B cell (primary cell): ENCODE measurements around the gene MOB3B. TPM values are rescaled to one million over a fixed set of nuclear protein-coding genes. Genes with fewer than 3 reads are reported as not detected.

Experiments
- ATAC-seq: fragments of 200-7000 bp; cut with Tn5 transposase; one replicate; pipeline ENCODE4 v1.10.0; 2021; ENCODE audit warnings: low read depth, mild to moderate bottlenecking, moderate number of reproducible peaks, moderate library complexity
- CTCF ChIA-PET: fragments of 350-600 bp; sonication (Branson Sonifier 250); formaldehyde crosslinking; loops from one replicate; lab custom pipeline; 2021; ENCODE audit warnings: antibody characterized with exemption, inconsistent platforms; lab: Charles Lee
- POLR2A ChIA-PET: fragments of 350-600 bp; sonication (Branson Sonifier 250); formaldehyde crosslinking; loops from one replicate; lab custom pipeline; 2021; ENCODE audit warnings: antibody characterized with exemption; lab: Charles Lee
- DNase-seq: peaks from one replicate; pipeline ENCODE4 v3.0.0; 2013
- H2AFZ ChIP-seq: 2 replicates; pipeline ENCODE4 v1.6.1; 2012; ENCODE audit warnings: mild to moderate bottlenecking, low read depth, low read length; ENCODE audit not compliant: insufficient read depth, poor library complexity, severe bottlenecking
- H3K27ac ChIP-seq, 2 donors: 1 replicate in 1 of 2; 2 replicates in 1 of 2; pipeline ENCODE4 v1.5.1; 2012 to 2013; ENCODE audit warnings: low read length in 2 of 2, mild to moderate bottlenecking in 2 of 2, moderate library complexity in 1 of 2
- H3K27me3 ChIP-seq, 4 experiments: fragments of 200-600 bp in 1 of 4; sonication (generic) in 1 of 4; replicated peaks in 1 of 4; 1 replicate in 2 of 4; 2 replicates in 2 of 4; pipeline versions ENCODE4 v1.6.1 to v1.7.0; 2013 to 2016; ENCODE audit warnings: low read length in 3 of 4, mild to moderate bottlenecking in 2 of 4, mixed read lengths in 1 of 4, moderate library complexity in 1 of 4; ENCODE audit not compliant: insufficient read depth in 4 of 4, control insufficient read depth in 3 of 4; ENCODE audit errors: control extremely low read depth in 1 of 4
- H3K36me3 ChIP-seq, 2 experiments: replicated peaks in 1 of 2; 1 replicate in 1 of 2; 2 replicates in 1 of 2; pipeline versions ENCODE4 v1.6.1 to v1.7.1; 2013; ENCODE audit warnings: low read length in 1 of 2; ENCODE audit not compliant: insufficient read depth in 2 of 2, control insufficient read depth in 1 of 2; ENCODE audit errors: control extremely low read depth in 1 of 2, extremely low read depth in 1 of 2
- H3K4me1 ChIP-seq, 2 donors: fragments of 200-600 bp in 1 of 2; sonication (generic) in 1 of 2; 1 replicate in 1 of 2; 2 replicates in 1 of 2; pipeline versions ENCODE4 v1.5.1 to v1.6.1; 2013 to 2017; ENCODE audit warnings: low read length in 2 of 2; ENCODE audit not compliant: control insufficient read depth in 2 of 2, insufficient read depth in 2 of 2
- H3K4me2 ChIP-seq: replicated peaks from 2 replicates; pipeline ENCODE3; 2012; ENCODE audit warnings: mild to moderate bottlenecking, low read depth, low read length; ENCODE audit not compliant: poor library complexity, severe bottlenecking
- H3K4me3 ChIP-seq, 5 experiments: fragments of 200-600 bp in 1 of 5; sonication (generic) in 1 of 5; 1 replicate in 3 of 5; 2 replicates in 2 of 5; pipeline versions ENCODE4 v1.5.1 to v1.7.0; 2011 to 2016; ENCODE audit warnings: low read length in 4 of 5, mild to moderate bottlenecking in 4 of 5, low read depth in 2 of 5, control low read depth in 1 of 5, moderate library complexity in 1 of 5; ENCODE audit not compliant: insufficient read depth in 1 of 5; ENCODE audit errors: control extremely low read depth in 1 of 5, extremely low read depth in 1 of 5
- H3K79me2 ChIP-seq: fragments of 200-600 bp; sonication (generic); one replicate; pipeline ENCODE4 v1.6.0; 2016; ENCODE audit warnings: low read length; ENCODE audit not compliant: control insufficient read depth, insufficient read depth
- H3K9ac ChIP-seq: fragments of 200-600 bp; sonication (generic); 2 replicates; pipeline ENCODE4 v1.6.1; 2017; ENCODE audit warnings: mild to moderate bottlenecking, low read length, moderate library complexity
- H3K9me3 ChIP-seq, 3 donors: one replicate each; pipeline versions ENCODE4 v1.6.1 to v1.7.1; 2013; ENCODE audit warnings: low read length in 2 of 3; ENCODE audit not compliant: control insufficient read depth in 2 of 3, insufficient read depth in 1 of 3; ENCODE audit errors: control extremely low read depth in 1 of 3
- H4K20me1 ChIP-seq: 2 replicates; pipeline ENCODE4 v1.6.0; 2012; ENCODE audit warnings: mild to moderate bottlenecking, low read length; ENCODE audit not compliant: insufficient read depth, control insufficient read depth, poor library complexity, severe bottlenecking
- H3K27ac Mint-ChIP-seq: one replicate; pipeline ENCODE4 v1.8.0; 2021; ENCODE audit warnings: mixed read lengths
- H3K27me3 Mint-ChIP-seq: one replicate; pipeline ENCODE4 v1.8.0; 2021; ENCODE audit warnings: mixed read lengths
- H3K4me1 Mint-ChIP-seq: one replicate; pipeline ENCODE4 v1.8.0; 2021; ENCODE audit warnings: mixed read lengths
- H3K4me3 Mint-ChIP-seq: one replicate; pipeline ENCODE4 v1.8.0; 2021; ENCODE audit warnings: mixed read lengths
- H3K9me3 Mint-ChIP-seq: one replicate; pipeline ENCODE4 v1.8.0; 2022; ENCODE audit warnings: mixed read lengths; ENCODE audit not compliant: insufficient read depth
- CTCF ChIP-seq: fragments of 200-600 bp; IDR thresholded peaks from one replicate; pipeline ENCODE4 v1.8.0; 2022; ENCODE audit warnings: antibody characterized with exemption, mild to moderate bottlenecking
- EZH2 ChIP-seq: IDR thresholded peaks from 2 replicates; pipeline ENCODE4 v1.6.1; 2012; ENCODE audit warnings: borderline replicate concordance, low read depth, mild to moderate bottlenecking, moderate library complexity, low read length; ENCODE audit not compliant: insufficient read depth, poor library complexity, severe bottlenecking
- WGBS: methylation state at CpG from one replicate; pipeline ENCODE4 v1.1.5; 2013; ENCODE audit warnings: missing lambda C conversion rate; ENCODE audit not compliant: insufficient coverage; 5-methylcytosine and 5-hydroxymethylcytosine counted together
- intact Hi-C: fragments of 100-400 bp; cut with micrococcal nuclease; formaldehyde crosslinking; loops from one replicate; pipeline ENCODE4 v1.10.0; 2022
- polyA plus RNA-seq: library from polyadenylated mRNA; depleted of rRNA; stranded (reverse); fragments of >200 nt; gene quantifications from 2 replicates; pipeline ENCODE4 v1.2.3, GENCODE V29; 2012
- total RNA-seq, 2 donors: library from RNA; stranded (reverse); fragments of 120-200 nt in 1 of 2; gene quantifications; 1 replicate in 1 of 2; 2 replicates in 1 of 2; pipeline versions ENCODE4 v1.2.3 to v1.2.4, GENCODE V29; 2013 to 2022

The MOB3B gene
- total and polyA plus RNA-seq, 2 donors (not counting 1 experiment from before 2014, with no cell fraction given), result 7.3 to 7.9 TPM

- H3K9ac ChIP-seq, result no peak overlapping the region
- H3K79me2 ChIP-seq, result peaks cover 66% of the 10 kb centered on the region
- Mint-ChIP-seq H3K4me3 (no peak overlapping the region), H3K9me3 (no peaks in the 10 kb centered on the region), H3K27me3 (no peaks in the 10 kb centered on the region), H3K27ac (no peak overlapping the region), H3K4me1 (peaks cover 26% of the 10 kb centered on the region)
- H2AFZ ChIP-seq, result no peak overlapping the region
- H3K9me3 ChIP-seq, result no peaks in the 10 kb centered on the region
- H3K4me2 ChIP-seq, result no peak overlapping the region
- no peak overlapping the region for H3K4me3 ChIP-seq
- H3K27ac ChIP-seq, result no peak overlapping the region
- TF ChIP-seq EZH2 (no peak), CTCF (no peak)
- DNase-seq (no peak), ATAC-seq (no peak)
- intact Hi-C loops, result no loop called here
- H3K27me3 ChIP-seq, result no peaks in the 10 kb centered on the region
- H3K4me1 ChIP-seq, result peaks cover 0 to 3% of the 10 kb centered on the region in 2 donors
- peaks cover 25% of the 10 kb centered on the region for H4K20me1 ChIP-seq
- CTCF ChIA-PET, result interaction anchor here (1.3 kb wide), 1 partner anchor 178 kb away, joined by 5 read pairs; no protein-coding TSS in a partner anchor
- WGBS, result 93% methylated on average over 2 of the region's 2 CpGs
- POLR2A ChIA-PET, result interaction anchor here (0.6 kb wide), 1 partner anchor 155 kb away, joined by 3 read pairs; no protein-coding TSS in a partner anchor
- peaks cover 0 to 14% of the 10 kb centered on the region in 2 experiments for H3K36me3 ChIP-seq
Measured at GRCh38 chr9:27511771-27512170, 17.8 kb downstream of the MOB3B start.

DNA sequence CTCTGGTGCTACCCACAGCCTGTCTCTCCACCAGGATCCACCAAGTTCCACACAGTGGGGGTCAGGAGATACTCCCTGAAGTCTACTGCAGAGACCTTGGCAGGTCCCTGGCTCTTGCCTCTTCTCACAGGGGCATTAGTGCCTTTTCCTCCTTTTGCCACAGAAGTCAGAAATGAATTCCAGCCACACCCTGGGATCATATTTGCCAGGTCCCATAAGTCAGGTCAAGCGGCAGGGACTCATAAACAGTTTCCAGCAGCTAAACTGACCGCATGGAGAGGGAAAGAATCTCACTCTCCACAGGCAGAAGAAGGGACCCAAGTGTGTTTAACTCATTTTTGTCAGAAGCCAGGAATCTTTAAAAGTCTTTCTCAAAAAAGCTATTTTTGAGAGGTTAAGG lies 18.8 kb downstream of the MOB3B start:
- Mint-ChIP-seq H3K4me3 (no peak overlapping the region), H3K27me3 (no peaks in the 10 kb centered on the region), H3K27ac (no peak overlapping the region), H3K4me1 (peaks cover 19% of the 10 kb centered on the region), H3K9me3 (no peaks in the 10 kb centered on the region)
- ChIA-PET POLR2A (no interaction called here), CTCF (no interaction called here)
- Histone ChIP-seq H3K36me3 (peaks cover 0 to 14% of the 10 kb centered on the region in 2 experiments), H4K20me1 (peaks cover 20% of the 10 kb centered on the region), H3K27ac (no peak overlapping the region), H3K9ac (no peak overlapping the region), H3K4me3 (no peak overlapping the region), H3K9me3 (no peaks in the 10 kb centered on the region), H3K4me1 (peaks cover 0 to 3% of the 10 kb centered on the region in 2 donors), H3K27me3 (no peaks in the 10 kb centered on the region), H2AFZ (no peak overlapping the region), H3K4me2 (no peak overlapping the region), H3K79me2 (peaks cover 57% of the 10 kb centered on the region)
- no peak for DNase-seq
- TF ChIP-seq EZH2 (no peak), CTCF (no peak)
- ATAC-seq, result no peak
- WGBS, result 100% methylated on average over 1 of the region's 2 CpGs
- intact Hi-C loops, result no loop called here
